ENCODE data around the gene IQSEC3. TPM values are rescaled to one million over a fixed set of nuclear protein-coding genes. Genes with fewer than 3 reads are reported as not detected.
"Not testable (repeated sequence)": the region's sequence is repeated elsewhere in the genome, so short reads cannot be mapped to it uniquely, and the experiment has no call there.

Gene IQSEC3
- total RNA-seq, 4 donors from 2014 or later: 0.02 to 0.36 (median 0.07) TPM

GRCh38 chr12:69677-70076 lies 3.1 kb downstream of the IQSEC3 start:
- DNase-seq; H3K4me1 ChIP-seq; H3K27ac ChIP-seq; H3K36me3 ChIP-seq; intact Hi-C loops (cut with DNase I; ENCODE audit: low total_unique reads); ATAC-seq; H3K9me3 ChIP-seq; H3K4me3 ChIP-seq; in situ Hi-C loops (cut with MboI; ENCODE audit: low sequenced_read_pairs in 4 of 4): not testable (repeated sequence)
- H3K27me3 ChIP-seq: peaks cover 12 to 20% (median 13%) of the 10 kb centered on the region in 3 donors

- in situ Hi-C loops (cut with MboI; ENCODE audit: low sequenced_read_pairs in 4 of 4); ATAC-seq; H3K36me3 ChIP-seq; H3K9me3 ChIP-seq; intact Hi-C loops (cut with DNase I; ENCODE audit: low total_unique reads); DNase-seq; H3K4me3 ChIP-seq; H3K4me1 ChIP-seq; H3K27ac ChIP-seq: not testable (repeated sequence)
- H3K27me3 ChIP-seq: peaks cover 17 to 23% (median 18%) of the 10 kb centered on the region in 3 donors
These were observed 4.0 kb downstream of the IQSEC3 start for GRCh38 chr12:70541-70940.

DNA sequence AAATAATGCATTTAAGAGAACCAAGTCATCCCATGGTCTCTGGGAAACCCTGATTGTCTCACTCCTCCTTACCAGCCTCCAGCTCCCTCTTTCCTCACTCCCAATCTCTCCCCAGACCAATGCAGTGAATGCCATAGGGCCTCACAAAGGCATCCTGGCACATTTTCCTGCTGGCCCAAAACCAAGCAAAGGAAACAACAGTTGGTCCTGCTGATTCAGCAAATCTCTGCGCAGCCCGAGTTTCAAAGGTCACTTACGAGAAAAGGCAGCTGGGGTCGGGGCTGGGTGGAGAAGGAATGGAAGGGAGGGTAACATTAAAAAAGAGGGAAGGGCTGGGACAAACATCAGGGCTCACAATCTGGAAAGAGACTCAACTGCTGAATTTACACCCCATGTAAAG lies 5.5 kb downstream of the IQSEC3 start:
- H3K4me3 ChIP-seq; intact Hi-C loops (cut with DNase I; ENCODE audit: low total_unique reads); H3K9me3 ChIP-seq; ATAC-seq; DNase-seq; H3K4me1 ChIP-seq; in situ Hi-C loops (cut with MboI; ENCODE audit: low sequenced_read_pairs in 4 of 4); H3K36me3 ChIP-seq; H3K27ac ChIP-seq: not testable (repeated sequence)
- peaks cover 28 to 33% (median 30%) of the 10 kb centered on the region in 3 donors for H3K27me3 ChIP-seq

GRCh38 chr12:74420-75190 lies 8.0 kb downstream of the IQSEC3 start:
- H3K27ac ChIP-seq; in situ Hi-C loops (cut with MboI; ENCODE audit: low sequenced_read_pairs in 4 of 4); H3K9me3 ChIP-seq; ATAC-seq; H3K4me1 ChIP-seq; H3K4me3 ChIP-seq; intact Hi-C loops (cut with DNase I; ENCODE audit: low total_unique reads); H3K36me3 ChIP-seq; DNase-seq: not testable (repeated sequence)
- H3K27me3 ChIP-seq: peaks cover 32 to 40% (median 37%) of the 10 kb centered on the region in 3 donors

DNA sequence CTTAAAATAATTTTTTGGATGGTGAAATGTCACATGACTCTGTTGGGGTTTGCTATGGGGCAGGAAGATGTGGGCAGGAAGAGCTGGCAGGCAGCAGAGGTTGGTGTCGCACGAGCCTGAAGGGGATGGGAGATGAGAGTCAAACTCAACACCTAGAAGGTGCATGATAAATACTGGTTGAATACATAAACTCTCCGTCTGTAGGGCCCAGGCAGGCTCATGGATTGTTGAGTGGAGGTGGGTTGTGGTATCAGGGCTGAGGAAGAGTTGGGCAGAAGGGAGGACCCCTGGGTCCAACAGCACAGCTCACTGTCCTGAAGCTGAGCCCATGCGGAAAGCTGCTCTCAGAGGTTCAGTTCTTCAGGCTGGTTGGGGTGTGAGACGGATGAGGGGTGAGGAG lies 9.0 kb downstream of the IQSEC3 start:
- ATAC-seq; H3K27ac ChIP-seq; H3K4me3 ChIP-seq; intact Hi-C loops (cut with DNase I; ENCODE audit: low total_unique reads); H3K4me1 ChIP-seq; H3K36me3 ChIP-seq; H3K9me3 ChIP-seq; DNase-seq; in situ Hi-C loops (cut with MboI; ENCODE audit: low sequenced_read_pairs in 4 of 4): not testable (repeated sequence)
- peaks cover 28 to 40% (median 35%) of the 10 kb centered on the region in 3 donors for H3K27me3 ChIP-seq

DNA sequence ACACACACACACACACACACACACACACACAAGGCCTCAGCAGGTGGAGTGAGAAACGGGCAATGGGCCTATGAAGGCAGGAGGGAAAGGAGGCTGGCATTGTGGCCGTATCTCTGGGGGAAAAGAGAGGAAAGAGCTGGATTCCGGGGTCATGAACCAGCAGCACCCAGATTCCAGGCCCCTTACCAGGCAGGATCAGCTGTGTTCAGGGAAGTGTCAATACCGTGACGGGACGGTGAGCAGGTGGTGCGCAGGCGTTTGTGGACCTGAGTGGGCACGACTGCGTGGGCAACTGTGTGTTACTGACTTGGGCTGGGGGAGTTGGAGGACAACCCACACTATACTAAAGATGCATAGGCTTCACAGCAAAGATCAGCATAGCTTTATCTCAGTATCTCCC lies 9.5 kb downstream of the IQSEC3 start:
- H3K4me1 ChIP-seq; H3K9me3 ChIP-seq; H3K36me3 ChIP-seq; H3K4me3 ChIP-seq; in situ Hi-C loops (cut with MboI; ENCODE audit: low sequenced_read_pairs in 4 of 4); DNase-seq; H3K27ac ChIP-seq; ATAC-seq; intact Hi-C loops (cut with DNase I; ENCODE audit: low total_unique reads): not testable (repeated sequence)
- peaks cover 26 to 44% (median 35%) of the 10 kb centered on the region in 3 donors for H3K27me3 ChIP-seq

DNA sequence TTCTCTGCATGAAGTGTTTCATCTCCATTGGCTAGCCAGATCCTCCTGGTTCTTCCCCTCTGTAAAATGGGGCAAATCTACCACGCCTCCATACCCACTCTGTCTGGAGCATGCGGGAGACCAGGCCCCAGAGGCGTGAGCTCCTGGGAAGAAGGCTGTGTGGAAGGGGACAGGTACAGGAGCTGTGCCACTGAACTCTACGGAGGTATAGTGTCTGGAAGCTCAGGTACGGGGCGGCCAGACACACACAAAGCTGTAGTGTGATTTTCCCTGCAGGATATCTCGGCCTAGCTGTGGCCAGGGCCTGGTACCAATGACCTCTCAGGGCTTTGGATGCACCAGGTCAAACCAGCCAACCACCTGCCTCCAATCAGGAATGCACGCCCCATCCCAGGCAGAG lies 10.0 kb downstream of the IQSEC3 start:
- DNase-seq; H3K9me3 ChIP-seq; ATAC-seq; in situ Hi-C loops (cut with MboI; ENCODE audit: low sequenced_read_pairs in 4 of 4); H3K36me3 ChIP-seq; H3K4me1 ChIP-seq; H3K4me3 ChIP-seq; H3K27ac ChIP-seq; intact Hi-C loops (cut with DNase I; ENCODE audit: low total_unique reads): not testable (repeated sequence)
- peaks cover 21 to 42% (median 35%) of the 10 kb centered on the region in 3 donors for H3K27me3 ChIP-seq

GRCh38 chr12:77101-77719 lies 10.6 kb downstream of the IQSEC3 start:
- H3K36me3 ChIP-seq; DNase-seq; H3K4me1 ChIP-seq; H3K9me3 ChIP-seq; H3K4me3 ChIP-seq; in situ Hi-C loops (cut with MboI; ENCODE audit: low sequenced_read_pairs in 4 of 4); H3K27ac ChIP-seq; intact Hi-C loops (cut with DNase I; ENCODE audit: low total_unique reads); ATAC-seq: not testable (repeated sequence)
- peaks cover 21 to 38% (median 35%) of the 10 kb centered on the region in 3 donors for H3K27me3 ChIP-seq

DNA sequence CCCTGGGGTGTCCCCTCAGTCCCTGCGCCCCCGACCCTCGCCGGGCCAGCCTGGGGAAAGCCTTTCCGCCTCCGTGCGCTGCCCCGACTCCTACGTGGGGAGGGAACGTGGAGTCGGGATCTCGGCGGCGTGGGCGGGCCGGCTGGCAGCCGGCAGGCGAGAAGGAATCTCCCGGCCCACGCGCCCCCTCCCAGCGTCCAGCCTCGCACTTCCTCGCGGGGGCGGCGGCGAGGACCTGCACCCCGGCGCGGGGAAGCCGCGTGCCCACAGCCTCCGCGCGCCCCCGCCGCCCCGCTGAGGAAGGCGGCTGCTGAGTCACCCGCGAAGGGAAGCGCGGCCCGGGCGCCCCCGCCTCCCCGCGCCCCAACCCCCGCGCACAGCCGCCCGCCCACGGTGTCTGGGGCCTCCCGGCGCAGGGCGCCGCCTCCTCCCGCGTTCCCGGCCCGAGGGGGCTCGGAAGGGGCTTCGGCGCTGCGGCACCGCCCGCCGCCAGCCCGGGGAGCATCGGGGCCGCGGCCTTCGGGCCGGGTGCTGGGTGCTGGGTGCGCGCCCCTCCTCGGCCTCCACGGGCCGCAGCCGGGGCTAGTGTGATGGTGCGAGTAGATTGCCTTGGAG lies 11.3 kb downstream of the IQSEC3 start:
- H3K27ac ChIP-seq; H3K4me3 ChIP-seq; H3K36me3 ChIP-seq; H3K4me1 ChIP-seq; ATAC-seq; intact Hi-C loops (cut with DNase I; ENCODE audit: low total_unique reads); in situ Hi-C loops (cut with MboI; ENCODE audit: low sequenced_read_pairs in 4 of 4); H3K9me3 ChIP-seq; DNase-seq: not testable (repeated sequence)
- peaks cover 21 to 38% (median 35%) of the 10 kb centered on the region in 3 donors for H3K27me3 ChIP-seq
